SK-N-MC (cell line): Measurements from ENCODE around the gene SPATA17.

ENCODE experiments used
- EZH2 ChIP-seq: fragments of 200-600 bp; sonication (generic); IDR thresholded peaks from one replicate; pipeline ENCODE4 v1.6.1; 2017; ENCODE audit warnings: antibody characterized with exemption
- FOXP2 ChIP-seq: optimal IDR thresholded peaks from 2 replicates; pipeline ENCODE3; 2011; ENCODE audit warnings: mild to moderate bottlenecking, moderate library complexity; ENCODE audit not compliant: insufficient read depth; ENCODE audit errors: extremely low read length, control extremely low read depth
- POLR2AphosphoS5 ChIP-seq: IDR thresholded peaks from 2 replicates; pipeline ENCODE4 v1.6.1; 2012; ENCODE audit warnings: mild to moderate bottlenecking, low read depth, low read length, borderline replicate concordance

GRCh38 chr1:217626321-217626720 lies 4.8 kb upstream of the SPATA17 start:
- TF ChIP-seq POLR2AphosphoS5 (no peak), EZH2 (no peak), FOXP2 (no peak)
